HG03354 (cell line): ENCODE measurements around the gene ALOX12.
"Not testable (repeated sequence)": the region's sequence is repeated elsewhere in the genome, so short reads cannot be mapped to it uniquely, and the experiment has no call there.

Experiments used
- ATAC-seq: cut with Tn5 transposase; IDR thresholded peaks from one replicate; pipeline ENCODE4 v1.9.1; 2021; ENCODE audit warnings: mild to moderate bottlenecking; ENCODE audit not compliant: unreplicated experiment, poor library complexity, severe bottlenecking

The ALOX12 gene

GRCh38 chr17:6995500-6996255 lies at the start of gene ALOX12:
ALOX12 (plus strand) TSS chr17:6996049; CDS start chr17:6996118, 69 bp downstream.
- ATAC-seq = no peak

GRCh38 chr17:6947745-6948144 lies 48.1 kb upstream of the ALOX12 start:
- no peak for ATAC-seq

- no peak for ATAC-seq
These were observed 47.3 kb upstream of the ALOX12 start for GRCh38 chr17:6948562-6948961.

- no peak for ATAC-seq
These were observed 46.9 kb upstream of the ALOX12 start for GRCh38 chr17:6948976-6949375.

- not testable (repeated sequence) for ATAC-seq
These were observed 44.9 kb upstream of the ALOX12 start for GRCh38 chr17:6950938-6951337.

GRCh38 chr17:6953689-6954088 lies 42.2 kb upstream of the ALOX12 start:
- ATAC-seq = no peak

GRCh38 chr17:6959700-6960099 lies 36.1 kb upstream of the ALOX12 start:
- ATAC-seq = no peak

GRCh38 chr17:6969323-6969726 lies 26.5 kb upstream of the ALOX12 start:
- no peak for ATAC-seq

GRCh38 chr17:6970992-6971391 lies 24.9 kb upstream of the ALOX12 start:
- ATAC-seq = no peak

GRCh38 chr17:6979440-6979839 lies 16.4 kb upstream of the ALOX12 start:
- not testable (repeated sequence) for ATAC-seq

GRCh38 chr17:6981426-6981825 lies 14.4 kb upstream of the ALOX12 start:
- ATAC-seq = no peak

- no peak for ATAC-seq
These were observed 10.6 kb upstream of the ALOX12 start for GRCh38 chr17:6985266-6985665.

GRCh38 chr17:6986676-6987075 lies 9.2 kb upstream of the ALOX12 start:
- ATAC-seq = no peak

GRCh38 chr17:6989779-6990178 lies 6.1 kb upstream of the ALOX12 start:
- no peak for ATAC-seq

GRCh38 chr17:6993613-6994056 lies 2.2 kb upstream of the ALOX12 start:
- ATAC-seq = not testable (repeated sequence)

- ATAC-seq = no peak
These were observed 1.7 kb upstream of the ALOX12 start for GRCh38 chr17:6994118-6994598.

GRCh38 chr17:6994666-6995256 lies 1.1 kb upstream of the ALOX12 start:
- ATAC-seq = no peak

- ATAC-seq = no peak
These were observed 585 bp downstream of the ALOX12 start for GRCh38 chr17:6996256-6997011.

- no peak for ATAC-seq
These were observed 1.3 kb downstream of the ALOX12 start for GRCh38 chr17:6997171-6997570.

- ATAC-seq = no peak
These were observed 3.1 kb downstream of the ALOX12 start for GRCh38 chr17:6998855-6999508.
